Mesodermal cell (in vitro differentiated cells): ENCODE measurements around the gene UBAC1.

Source experiments
- H3K27ac ChIP-seq: 2 replicates; pipeline ENCODE4 v1.7.0; 2013; ENCODE audit warnings: mild to moderate bottlenecking, low read depth, low read length, moderate library complexity; ENCODE audit not compliant: severe bottlenecking
- H3K36me3 ChIP-seq: 2 replicates; pipeline ENCODE4 v1.7.1; 2013; ENCODE audit warnings: mild to moderate bottlenecking, low read length, moderate library complexity; ENCODE audit not compliant: control insufficient read depth, insufficient read depth
- H3K4me1 ChIP-seq: one replicate; pipeline ENCODE4 v1.7.1; 2013; ENCODE audit warnings: mild to moderate bottlenecking, low read length; ENCODE audit not compliant: insufficient read depth, control insufficient read depth, poor library complexity, severe bottlenecking
- H3K4me3 ChIP-seq: 2 replicates; pipeline ENCODE4 v1.7.0; 2013; ENCODE audit warnings: low read length, control low read depth, mild to moderate bottlenecking; ENCODE audit not compliant: insufficient read depth, poor library complexity, severe bottlenecking; ENCODE audit errors: extremely low read depth
- H3K9me3 ChIP-seq: 2 replicates; pipeline ENCODE4 v1.7.1; 2013; ENCODE audit warnings: mild to moderate bottlenecking, low read length, moderate library complexity; ENCODE audit not compliant: control insufficient read depth
- WGBS, 2 experiments: methylation state at CpG; one replicate each; pipeline ENCODE4 v1.1.5; 2013; ENCODE audit warnings: missing lambda C conversion rate in 2 of 2; ENCODE audit not compliant: insufficient coverage in 2 of 2; 5-methylcytosine and 5-hydroxymethylcytosine counted together

The UBAC1 gene

GRCh38 chr9:135976944-135977343, 15.8 kb upstream of the UBAC1 start:
- Histone ChIP-seq H3K4me3 (no peak overlapping the region), H3K9me3 (no peaks in the 10 kb centered on the region), H3K4me1 (peaks cover 18% of the 10 kb centered on the region), H3K27ac (no peak overlapping the region), H3K36me3 (no peaks in the 10 kb centered on the region)
- 53 to 63% methylated on average over 11 to 12 of the region's 13 CpGs for WGBS, 2 experiments

- peaks cover 18% of the 10 kb centered on the region for H3K4me1 ChIP-seq
- H3K9me3 ChIP-seq, result no peaks in the 10 kb centered on the region
- no peak overlapping the region for H3K27ac ChIP-seq
- WGBS, 2 experiments, result 82 to 84% methylated on average over 9 to 12 of the region's 13 CpGs
- no peak overlapping the region for H3K4me3 ChIP-seq
- no peaks in the 10 kb centered on the region for H3K36me3 ChIP-seq
Measured at GRCh38 chr9:135976531-135976930, 15.4 kb upstream of the UBAC1 start.

GRCh38 chr9:135975834-135976233, 14.7 kb upstream of the UBAC1 start:
- no peak overlapping the region for H3K27ac ChIP-seq
- H3K36me3 ChIP-seq, result no peaks in the 10 kb centered on the region
- H3K9me3 ChIP-seq, result no peaks in the 10 kb centered on the region
- H3K4me1 ChIP-seq, result peaks cover 18% of the 10 kb centered on the region
- 91 to 92% methylated on average over 7 of the region's 10 CpGs for WGBS, 2 experiments
- no peak overlapping the region for H3K4me3 ChIP-seq

- H3K4me3 ChIP-seq, result no peak overlapping the region
- WGBS, 2 experiments, result 64 to 65% methylated on average over 7 to 9 of the region's 10 CpGs
- no peaks in the 10 kb centered on the region for H3K9me3 ChIP-seq
- peaks cover 21% of the 10 kb centered on the region for H3K4me1 ChIP-seq
- no peaks in the 10 kb centered on the region for H3K36me3 ChIP-seq
- H3K27ac ChIP-seq, result no peak overlapping the region
Measured at GRCh38 chr9:135974220-135974573, 13.0 kb upstream of the UBAC1 start.

GRCh38 chr9:135973277-135974219, 12.4 kb upstream of the UBAC1 start:
- H3K36me3 ChIP-seq, result no peaks in the 10 kb centered on the region
- H3K9me3 ChIP-seq, result no peaks in the 10 kb centered on the region
- H3K27ac ChIP-seq, result no peak overlapping the region
- 74 to 76% methylated on average over 21 to 23 of the region's 23 CpGs for WGBS, 2 experiments
- peaks cover 23% of the 10 kb centered on the region for H3K4me1 ChIP-seq
- no peak overlapping the region for H3K4me3 ChIP-seq

GRCh38 chr9:135971892-135972291, 10.7 kb upstream of the UBAC1 start:
- H3K36me3 ChIP-seq, result no peaks in the 10 kb centered on the region
- 16 to 18% methylated on average over 11 to 13 of the region's 13 CpGs for WGBS, 2 experiments
- H3K4me1 ChIP-seq, result peaks cover 27% of the 10 kb centered on the region
- no peak overlapping the region for H3K4me3 ChIP-seq
- H3K27ac ChIP-seq, result no peak overlapping the region
- H3K9me3 ChIP-seq, result no peaks in the 10 kb centered on the region

GRCh38 chr9:135971111-135971766, 10.1 kb upstream of the UBAC1 start:
- WGBS, 2 experiments, result 51 to 64% methylated on average over 13 to 14 of the region's 18 CpGs
- Histone ChIP-seq H3K9me3 (no peaks in the 10 kb centered on the region), H3K27ac (no peak overlapping the region), H3K4me3 (no peak overlapping the region), H3K4me1 (peaks cover 22% of the 10 kb centered on the region), H3K36me3 (no peaks in the 10 kb centered on the region)

- H3K4me3 ChIP-seq, result no peak overlapping the region
- WGBS, 2 experiments, result 84 to 87% methylated on average over 3 to 9 of the region's 9 CpGs
- H3K4me1 ChIP-seq, result peaks cover 19% of the 10 kb centered on the region
- no peak overlapping the region for H3K27ac ChIP-seq
- H3K36me3 ChIP-seq, result no peaks in the 10 kb centered on the region
- no peaks in the 10 kb centered on the region for H3K9me3 ChIP-seq
Measured at GRCh38 chr9:135970128-135970815, 9.1 kb upstream of the UBAC1 start.

- no peaks in the 10 kb centered on the region for H3K9me3 ChIP-seq
- no peaks in the 10 kb centered on the region for H3K36me3 ChIP-seq
- H3K4me1 ChIP-seq, result peaks cover 19% of the 10 kb centered on the region
- WGBS, 2 experiments, result 81 to 86% methylated on average over 7 to 8 of the region's 12 CpGs
- H3K27ac ChIP-seq, result peak overlapping the region; percentile 5
- no peak overlapping the region for H3K4me3 ChIP-seq
Measured at GRCh38 chr9:135969064-135969683, 8.0 kb upstream of the UBAC1 start.

- H3K4me1 ChIP-seq, result peaks cover 19% of the 10 kb centered on the region
- no peaks in the 10 kb centered on the region for H3K9me3 ChIP-seq
- 66 to 90% methylated on average over 5 to 7 of the region's 7 CpGs for WGBS, 2 experiments
- H3K36me3 ChIP-seq, result no peaks in the 10 kb centered on the region
- H3K27ac ChIP-seq, result no peak overlapping the region
- no peak overlapping the region for H3K4me3 ChIP-seq
Measured at GRCh38 chr9:135968601-135969000, 7.4 kb upstream of the UBAC1 start.
